ENCODE data around the gene DHCR24.

DHCR24 gene

GRCh38 chr1:54816951-54817350 is 70.0 kb downstream of the DHCR24 start:
- H3K4me3 ChIP-seq (ENCODE audit: low read depth, low read length, poor library complexity, severe bottlenecking): no peak overlapping the region
- no peaks in the 10 kb centered on the region for H3F3A ChIP-seq (ENCODE audit: insufficient read depth, low read length)
- no peaks in the 10 kb centered on the region for H3K79me2 ChIP-seq (ENCODE audit: insufficient read depth, low read length)
- H4K20me1 ChIP-seq (ENCODE audit: insufficient read depth, low read length): no peaks in the 10 kb centered on the region
- no peak overlapping the region for H3K9ac ChIP-seq (ENCODE audit: low read length)
- H3K4me2 ChIP-seq (ENCODE audit: low read length): no peak overlapping the region
- H3K36me3 ChIP-seq (ENCODE audit: insufficient read depth, low read length): no peaks in the 10 kb centered on the region
- no peaks in the 10 kb centered on the region for H3K9me2 ChIP-seq (ENCODE audit: low read depth, low read length)
- H3K9me3 ChIP-seq (ENCODE audit: low read length): no peaks in the 10 kb centered on the region
- H3K4me1 ChIP-seq (ENCODE audit: insufficient read depth, low read length, severe bottlenecking): no peaks in the 10 kb centered on the region
- no peaks in the 10 kb centered on the region for H3K27me3 ChIP-seq (ENCODE audit: insufficient read depth, low read length)
- no peak overlapping the region for H2AFZ ChIP-seq (ENCODE audit: low read length)
- no peak overlapping the region for H3K27ac ChIP-seq (ENCODE audit: low read depth, low read length, poor library complexity, severe bottlenecking)
- TF ChIP-seq CTCF (IDR thresholded peaks at IDR 0.05; ENCODE audit: low read length) (no peak), EZH2 (IDR thresholded peaks at IDR 0.05; ENCODE audit: borderline replicate concordance, low read length) (no peak)

- H3K36me3 ChIP-seq (ENCODE audit: insufficient read depth, low read length): no peaks in the 10 kb centered on the region
- H3K4me1 ChIP-seq (ENCODE audit: insufficient read depth, low read length, severe bottlenecking): no peaks in the 10 kb centered on the region
- H3K4me3 ChIP-seq (ENCODE audit: low read depth, low read length, poor library complexity, severe bottlenecking): no peak overlapping the region
- TF ChIP-seq EZH2 (IDR thresholded peaks at IDR 0.05; ENCODE audit: borderline replicate concordance, low read length): no peak
- TF ChIP-seq CTCF (IDR thresholded peaks at IDR 0.05; ENCODE audit: low read length): no peak
- H3K27ac ChIP-seq (ENCODE audit: low read depth, low read length, poor library complexity, severe bottlenecking): no peak overlapping the region
- H4K20me1 ChIP-seq (ENCODE audit: insufficient read depth, low read length): no peaks in the 10 kb centered on the region
- no peaks in the 10 kb centered on the region for H3K9me2 ChIP-seq (ENCODE audit: low read depth, low read length)
- no peak overlapping the region for H3K4me2 ChIP-seq (ENCODE audit: low read length)
- H3K9me3 ChIP-seq (ENCODE audit: low read length): no peaks in the 10 kb centered on the region
- H3K79me2 ChIP-seq (ENCODE audit: insufficient read depth, low read length): no peaks in the 10 kb centered on the region
- H3K27me3 ChIP-seq (ENCODE audit: insufficient read depth, low read length): no peaks in the 10 kb centered on the region
- no peak overlapping the region for H3K9ac ChIP-seq (ENCODE audit: low read length)
- no peaks in the 10 kb centered on the region for H3F3A ChIP-seq (ENCODE audit: insufficient read depth, low read length)
- H2AFZ ChIP-seq (ENCODE audit: low read length): no peak overlapping the region
Observed at GRCh38 chr1:54816130-54816529, 70.9 kb downstream of the DHCR24 start.

- Histone ChIP-seq H2AFZ (ENCODE audit: low read length) (no peak overlapping the region), H3K27ac (ENCODE audit: low read depth, low read length, poor library complexity, severe bottlenecking) (no peak overlapping the region), H3K9me3 (ENCODE audit: low read length) (no peaks in the 10 kb centered on the region), H3K4me3 (ENCODE audit: low read depth, low read length, poor library complexity, severe bottlenecking) (no peak overlapping the region), H3K79me2 (ENCODE audit: insufficient read depth, low read length) (no peaks in the 10 kb centered on the region), H3K27me3 (ENCODE audit: insufficient read depth, low read length) (no peaks in the 10 kb centered on the region), H3K9me2 (ENCODE audit: low read depth, low read length) (no peaks in the 10 kb centered on the region), H3K4me1 (ENCODE audit: insufficient read depth, low read length, severe bottlenecking) (no peaks in the 10 kb centered on the region), H3K36me3 (ENCODE audit: insufficient read depth, low read length) (no peaks in the 10 kb centered on the region), H3F3A (ENCODE audit: insufficient read depth, low read length) (no peaks in the 10 kb centered on the region), H3K4me2 (ENCODE audit: low read length) (no peak overlapping the region), H3K9ac (ENCODE audit: low read length) (no peak overlapping the region), H4K20me1 (ENCODE audit: insufficient read depth, low read length) (no peaks in the 10 kb centered on the region)
- TF ChIP-seq EZH2 (IDR thresholded peaks at IDR 0.05; ENCODE audit: borderline replicate concordance, low read length) (no peak), CTCF (IDR thresholded peaks at IDR 0.05; ENCODE audit: low read length) (no peak)
Observed at GRCh38 chr1:54815086-54815876, 71.7 kb downstream of the DHCR24 start.
